Spinal cord (tissue), 10 donors: ENCODE measurements around the gene ZNF77. TPM values are rescaled to one million over a fixed set of nuclear protein-coding genes. Genes with fewer than 3 reads are reported as not detected.
"Not testable (repeated sequence)": the region's sequence is repeated elsewhere in the genome, so short reads cannot be mapped to it uniquely, and the experiment has no call there.

Experiments used
- DNase-seq, 6 donors: peaks; one replicate each; pipeline versions ENCODE4 v3.0.0 to v3.0.0-alpha.2; 2013 to 2015; ENCODE audit warnings: low spot score in 6 of 6, low read depth in 4 of 6
- H3K27ac ChIP-seq: one replicate; pipeline ENCODE4 v1.5.1; 2013; ENCODE audit warnings: low read depth, low read length, control low read depth
- H3K27me3 ChIP-seq: one replicate; pipeline ENCODE4 v1.6.1; 2013; ENCODE audit warnings: low read length; ENCODE audit not compliant: control insufficient read depth, insufficient read depth
- H3K36me3 ChIP-seq: one replicate; pipeline ENCODE4 v1.6.1; 2013; ENCODE audit warnings: low read length; ENCODE audit not compliant: control insufficient read depth, insufficient read depth
- H3K4me1 ChIP-seq: one replicate; pipeline ENCODE4 v1.6.1; 2013; ENCODE audit warnings: low read length; ENCODE audit not compliant: control insufficient read depth, insufficient read depth
- H3K4me3 ChIP-seq: one replicate; pipeline ENCODE4 v1.5.1; 2013; ENCODE audit warnings: low read depth, low read length, control low read depth
- H3K9me3 ChIP-seq: one replicate; pipeline ENCODE4 v1.6.1; 2013; ENCODE audit warnings: low read length; ENCODE audit not compliant: control insufficient read depth, insufficient read depth
- WGBS: methylation state at CpG from one replicate; pipeline ENCODE4 v1.1.5; 2013; ENCODE audit warnings: missing lambda C conversion rate; ENCODE audit not compliant: insufficient coverage; 5-methylcytosine and 5-hydroxymethylcytosine counted together
- long read RNA-seq, 4 donors: transcript quantifications; one replicate each; lab custom pipeline, GENCODE V29; 2026
- polyA plus RNA-seq, 2 donors: library from polyadenylated mRNA; unstranded; fragments of 120-200 nt; gene quantifications; one replicate each; pipeline ENCODE4 v1.2.1, GENCODE V29; 2013; ENCODE audit not compliant: insufficient read length in 2 of 2
- total RNA-seq, 2 donors: library from RNA; depleted of rRNA in 1 of 2; stranded (reverse); fragments of 120-200 nt in 1 of 2; fragments of >200 nt in 1 of 2; gene quantifications; one replicate each; pipeline versions ENCODE4 v1.2.3 to v1.2.4, GENCODE V29; 2013 to 2014
- donor health status: healthy.

The ZNF77 gene
- total RNA-seq (10 to 100 TPM in 1 of 2 donors, 1 to 10 TPM in 1; 7.4 to 14.2 TPM), polyA plus RNA-seq (1 to 10 TPM; 5.9 to 7.8 TPM)
- long read RNA-seq, donor 1, partial matches to known transcripts: 0 of 2 reads
- long read RNA-seq, donor 1, other reads (novel, unspliced or antisense): 0 of 2 reads
- long read RNA-seq, donor 2, partial matches to known transcripts: 0 of 1 reads
- long read RNA-seq, donor 2, other reads (novel, unspliced or antisense): 0 of 1 reads
- long read RNA-seq, donor 3, partial matches to known transcripts: 0 of 1 reads
- long read RNA-seq, donor 3, other reads (novel, unspliced or antisense): 0 of 1 reads
- long read RNA-seq, donor 4, partial matches to known transcripts: 0 of 1 reads
- long read RNA-seq, donor 4, other reads (novel, unspliced or antisense): 0 of 1 reads

GRCh38 chr19:2944775-2945574 lies at the start of gene ZNF77:
ZNF77 (minus strand) TSS chr19:2944971; CDS start chr19:2944840, 131 bp downstream.
- 1% methylated on average over 74 of the region's 74 CpGs for WGBS
- Histone ChIP-seq H3K27ac (peak within 1 kb of the TSS; percentile 92), H3K36me3 (no peaks in the 10 kb centered on the region), H3K4me1 (peaks cover 25% of the 10 kb centered on the region), H3K9me3 (no peaks in the 10 kb centered on the region), H3K4me3 (peak within 1 kb of the TSS; percentile 84), H3K27me3 (no peaks in the 10 kb centered on the region)
- DNase-seq: peak; percentile 98 to 100 (median 99)

GRCh38 chr19:2993579-2993978 lies 48.8 kb upstream of the ZNF77 start:
- Histone ChIP-seq H3K4me1 (no peaks in the 10 kb centered on the region), H3K36me3 (peaks cover 14% of the 10 kb centered on the region), H3K27ac (no peak overlapping the region), H3K4me3 (no peak overlapping the region), H3K9me3 (no peaks in the 10 kb centered on the region), H3K27me3 (peaks cover 5% of the 10 kb centered on the region)
- 80% methylated on average over 2 of the region's 9 CpGs for WGBS
- no peak for DNase-seq

- H3K36me3 ChIP-seq: peaks cover 11% of the 10 kb centered on the region
These were observed 48.2 kb upstream of the ZNF77 start for GRCh38 chr19:2992958-2993357.

GRCh38 chr19:2992333-2992732 lies 47.6 kb upstream of the ZNF77 start:
- H3K27ac ChIP-seq, H3K9me3 ChIP-seq, H3K4me3 ChIP-seq, DNase-seq, H3K4me1 ChIP-seq, H3K27me3 ChIP-seq, H3K36me3 ChIP-seq: not testable (repeated sequence)
- WGBS: 94% methylated on average over 11 of the region's 11 CpGs

More at GRCh38 chr19:2992958-2993357, 48.2 kb upstream of the ZNF77 start:
- Histone ChIP-seq H3K4me3 (no peak overlapping the region), H3K9me3 (no peaks in the 10 kb centered on the region), H3K27ac (no peak overlapping the region), H3K27me3 (peaks cover 5% of the 10 kb centered on the region), H3K4me1 (peaks cover under 1% of the 10 kb centered on the region)
- 27% methylated on average over 10 of the region's 14 CpGs for WGBS
- DNase-seq: no peak

GRCh38 chr19:2989236-2989946 lies 44.6 kb upstream of the ZNF77 start:
- Histone ChIP-seq H3K36me3 (peaks cover 5% of the 10 kb centered on the region), H3K27ac (no peak overlapping the region), H3K9me3 (no peaks in the 10 kb centered on the region), H3K4me1 (peaks cover 18% of the 10 kb centered on the region), H3K4me3 (no peak overlapping the region), H3K27me3 (peaks cover 5% of the 10 kb centered on the region)
- no peak for DNase-seq
- WGBS: 96% methylated on average over 13 of the region's 15 CpGs

GRCh38 chr19:2988568-2988967 lies 43.8 kb upstream of the ZNF77 start:
- DNase-seq: no peak
- H3K9me3 ChIP-seq: no peaks in the 10 kb centered on the region
- H3K36me3 ChIP-seq: peaks cover 5% of the 10 kb centered on the region
- H3K4me1 ChIP-seq: peaks cover 27% of the 10 kb centered on the region
- peaks cover 5% of the 10 kb centered on the region for H3K27me3 ChIP-seq
- no peak overlapping the region for H3K27ac ChIP-seq
- no peak overlapping the region for H3K4me3 ChIP-seq
- 90% methylated on average over 3 of the region's 3 CpGs for WGBS

- DNase-seq: no peak
- Histone ChIP-seq H3K4me3 (no peak overlapping the region), H3K27ac (no peak overlapping the region), H3K36me3 (peaks cover 5% of the 10 kb centered on the region), H3K9me3 (no peaks in the 10 kb centered on the region), H3K4me1 (peaks cover 34% of the 10 kb centered on the region), H3K27me3 (no peaks in the 10 kb centered on the region)
- 39% methylated on average over 5 of the region's 12 CpGs for WGBS
These were observed 43.0 kb upstream of the ZNF77 start for GRCh38 chr19:2987797-2988196.

GRCh38 chr19:2986951-2987524 lies 42.3 kb upstream of the ZNF77 start:
- H3K4me3 ChIP-seq: no peak overlapping the region

GRCh38 chr19:2984215-2984528 lies 39.4 kb upstream of the ZNF77 start:
- WGBS: 0% methylated on average over 4 of the region's 14 CpGs
- H3K9me3 ChIP-seq: no peaks in the 10 kb centered on the region
- H3K27ac ChIP-seq: peak overlapping the region; percentile 76
- DNase-seq: no peak
- peaks cover 48% of the 10 kb centered on the region for H3K4me1 ChIP-seq
- peak overlapping the region; percentile 37 for H3K4me3 ChIP-seq
- H3K27me3 ChIP-seq: peaks cover 3% of the 10 kb centered on the region
- no peaks in the 10 kb centered on the region for H3K36me3 ChIP-seq

More at GRCh38 chr19:2986951-2987524, 42.3 kb upstream of the ZNF77 start:
- no peaks in the 10 kb centered on the region for H3K9me3 ChIP-seq
- H3K27me3 ChIP-seq: no peaks in the 10 kb centered on the region
- WGBS: 3% methylated on average over 20 of the region's 20 CpGs
- no peak overlapping the region for H3K27ac ChIP-seq
- peaks cover 42% of the 10 kb centered on the region for H3K4me1 ChIP-seq
- peaks cover 5% of the 10 kb centered on the region for H3K36me3 ChIP-seq
- peak in 3 of 6 donors; percentile 54 to 89 (median 85) for DNase-seq
